Measurements from ENCODE around the gene INSR. TPM values are rescaled to one million over a fixed set of nuclear protein-coding genes. Genes with fewer than 3 reads are reported as not detected.

Gene INSR
- total RNA-seq, 1 experiment from 2014 or later, result 35.9 TPM

GRCh38 chr19:7132054-7132453 is 162.2 kb downstream of the INSR start:
- POLR2A ChIA-PET, result no interaction called here
- DNase-seq (ENCODE audit: low spot score) (no peak), ATAC-seq (no peak)
- H3K27me3 Mint-ChIP-seq (ENCODE audit: low read depth), result no peaks in the 10 kb centered on the region
- CTCF ChIA-PET, result no interaction called here
- H3K36me3 Mint-ChIP-seq, result peaks cover 37% of the 10 kb centered on the region
- no peaks in the 10 kb centered on the region for H3K4me1 Mint-ChIP-seq
- H3K9me3 Mint-ChIP-seq, result peaks cover 6% of the 10 kb centered on the region
- no peak overlapping the region for H3K27ac Mint-ChIP-seq
- no peak overlapping the region for H3K4me3 Mint-ChIP-seq
- no peak for TF ChIP-seq ZNF219 (CRISPR knock-in tag; IDR thresholded peaks at IDR 0.05; ENCODE audit: borderline replicate concordance)
- TF ChIP-seq NFE2L1 (CRISPR knock-in tag; IDR thresholded peaks at IDR 0.05), result no peak
- TF ChIP-seq ATF3 (CRISPR knock-in tag; conservative IDR thresholded peaks at IDR 0.05), result no peak
- no peak for TF ChIP-seq SP1 (CRISPR knock-in tag; conservative IDR thresholded peaks at IDR 0.05)
- TF ChIP-seq ZNF281 (CRISPR knock-in tag; IDR thresholded peaks at IDR 0.05), result no peak
- no peak for TF ChIP-seq ZNF416 (CRISPR knock-in tag; IDR thresholded peaks at IDR 0.05)
- no peak for TF ChIP-seq TCF7 (CRISPR knock-in tag; IDR thresholded peaks at IDR 0.05; ENCODE audit: low read depth)

GRCh38 chr19:7130043-7130442 is 164.2 kb downstream of the INSR start:
- H3K4me1 Mint-ChIP-seq, result no peaks in the 10 kb centered on the region
- ChIA-PET CTCF (no interaction called here), POLR2A (no interaction called here)
- H3K9me3 Mint-ChIP-seq, result peaks cover 26% of the 10 kb centered on the region
- H3K27ac Mint-ChIP-seq, result no peak overlapping the region
- no peak overlapping the region for H3K4me3 Mint-ChIP-seq
- H3K36me3 Mint-ChIP-seq, result peaks cover 55% of the 10 kb centered on the region
- DNase-seq (ENCODE audit: low spot score), result no peak
- H3K27me3 Mint-ChIP-seq (ENCODE audit: low read depth), result no peaks in the 10 kb centered on the region
- ATAC-seq, result no peak
- no peak for TF ChIP-seq ZNF396 (CRISPR knock-in tag; IDR thresholded peaks at IDR 0.05; ENCODE audit: borderline replicate concordance)
- no peak for TF ChIP-seq EMX1 (CRISPR knock-in tag; IDR thresholded peaks at IDR 0.05)
- no peak for TF ChIP-seq RELA (CRISPR knock-in tag; IDR thresholded peaks at IDR 0.05; ENCODE audit: borderline replicate concordance)
- TF ChIP-seq GABPB1 (CRISPR knock-in tag; IDR thresholded peaks at IDR 0.05), result no peak
- TF ChIP-seq, protein P1, sequence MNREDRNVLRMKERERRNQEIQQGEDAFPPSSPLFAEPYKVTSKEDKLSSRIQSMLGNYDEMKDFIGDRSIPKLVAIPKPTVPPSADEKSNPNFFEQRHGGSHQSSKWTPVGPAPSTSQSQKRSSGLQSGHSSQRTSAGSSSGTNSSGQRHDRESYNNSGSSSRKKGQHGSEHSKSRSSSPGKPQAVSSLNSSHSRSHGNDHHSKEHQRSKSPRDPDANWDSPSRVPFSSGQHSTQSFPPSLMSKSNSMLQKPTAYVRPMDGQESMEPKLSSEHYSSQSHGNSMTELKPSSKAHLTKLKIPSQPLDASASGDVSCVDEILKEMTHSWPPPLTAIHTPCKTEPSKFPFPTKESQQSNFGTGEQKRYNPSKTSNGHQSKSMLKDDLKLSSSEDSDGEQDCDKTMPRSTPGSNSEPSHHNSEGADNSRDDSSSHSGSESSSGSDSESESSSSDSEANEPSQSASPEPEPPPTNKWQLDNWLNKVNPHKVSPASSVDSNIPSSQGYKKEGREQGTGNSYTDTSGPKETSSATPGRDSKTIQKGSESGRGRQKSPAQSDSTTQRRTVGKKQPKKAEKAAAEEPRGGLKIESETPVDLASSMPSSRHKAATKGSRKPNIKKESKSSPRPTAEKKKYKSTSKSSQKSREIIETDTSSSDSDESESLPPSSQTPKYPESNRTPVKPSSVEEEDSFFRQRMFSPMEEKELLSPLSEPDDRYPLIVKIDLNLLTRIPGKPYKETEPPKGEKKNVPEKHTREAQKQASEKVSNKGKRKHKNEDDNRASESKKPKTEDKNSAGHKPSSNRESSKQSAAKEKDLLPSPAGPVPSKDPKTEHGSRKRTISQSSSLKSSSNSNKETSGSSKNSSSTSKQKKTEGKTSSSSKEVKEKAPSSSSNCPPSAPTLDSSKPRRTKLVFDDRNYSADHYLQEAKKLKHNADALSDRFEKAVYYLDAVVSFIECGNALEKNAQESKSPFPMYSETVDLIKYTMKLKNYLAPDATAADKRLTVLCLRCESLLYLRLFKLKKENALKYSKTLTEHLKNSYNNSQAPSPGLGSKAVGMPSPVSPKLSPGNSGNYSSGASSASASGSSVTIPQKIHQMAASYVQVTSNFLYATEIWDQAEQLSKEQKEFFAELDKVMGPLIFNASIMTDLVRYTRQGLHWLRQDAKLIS (CRISPR knock-in tag; IDR thresholded peaks at IDR 0.05; ENCODE audit: borderline replicate concordance), result no peak
- TF ChIP-seq NR3C1 (CRISPR knock-in tag; conservative IDR thresholded peaks at IDR 0.05; ENCODE audit: low read depth), result no peak
- no peak for TF ChIP-seq TP53 (CRISPR knock-in tag; IDR thresholded peaks at IDR 0.05)

- peaks cover 72% of the 10 kb centered on the region for H3K36me3 Mint-ChIP-seq
- DNase-seq (ENCODE audit: low spot score) (no peak), ATAC-seq (no peak)
- H3K4me1 Mint-ChIP-seq, result no peaks in the 10 kb centered on the region
- H3K27me3 Mint-ChIP-seq (ENCODE audit: low read depth), result no peaks in the 10 kb centered on the region; the same call in 1 of the 2 replicates
- H3K27ac Mint-ChIP-seq, result no peak overlapping the region
- CTCF ChIA-PET, result no interaction called here
- POLR2A ChIA-PET, result no interaction called here
- peaks cover 32% of the 10 kb centered on the region for H3K9me3 Mint-ChIP-seq
- H3K4me3 Mint-ChIP-seq, result no peak overlapping the region
- TF ChIP-seq, protein P2, sequence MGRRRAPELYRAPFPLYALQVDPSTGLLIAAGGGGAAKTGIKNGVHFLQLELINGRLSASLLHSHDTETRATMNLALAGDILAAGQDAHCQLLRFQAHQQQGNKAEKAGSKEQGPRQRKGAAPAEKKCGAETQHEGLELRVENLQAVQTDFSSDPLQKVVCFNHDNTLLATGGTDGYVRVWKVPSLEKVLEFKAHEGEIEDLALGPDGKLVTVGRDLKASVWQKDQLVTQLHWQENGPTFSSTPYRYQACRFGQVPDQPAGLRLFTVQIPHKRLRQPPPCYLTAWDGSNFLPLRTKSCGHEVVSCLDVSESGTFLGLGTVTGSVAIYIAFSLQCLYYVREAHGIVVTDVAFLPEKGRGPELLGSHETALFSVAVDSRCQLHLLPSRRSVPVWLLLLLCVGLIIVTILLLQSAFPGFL (CRISPR knock-in tag; IDR thresholded peaks at IDR 0.05; ENCODE audit: borderline replicate concordance), result no peak
- TF ChIP-seq, protein P3, sequence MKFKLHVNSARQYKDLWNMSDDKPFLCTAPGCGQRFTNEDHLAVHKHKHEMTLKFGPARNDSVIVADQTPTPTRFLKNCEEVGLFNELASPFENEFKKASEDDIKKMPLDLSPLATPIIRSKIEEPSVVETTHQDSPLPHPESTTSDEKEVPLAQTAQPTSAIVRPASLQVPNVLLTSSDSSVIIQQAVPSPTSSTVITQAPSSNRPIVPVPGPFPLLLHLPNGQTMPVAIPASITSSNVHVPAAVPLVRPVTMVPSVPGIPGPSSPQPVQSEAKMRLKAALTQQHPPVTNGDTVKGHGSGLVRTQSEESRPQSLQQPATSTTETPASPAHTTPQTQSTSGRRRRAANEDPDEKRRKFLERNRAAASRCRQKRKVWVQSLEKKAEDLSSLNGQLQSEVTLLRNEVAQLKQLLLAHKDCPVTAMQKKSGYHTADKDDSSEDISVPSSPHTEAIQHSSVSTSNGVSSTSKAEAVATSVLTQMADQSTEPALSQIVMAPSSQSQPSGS (CRISPR knock-in tag; IDR thresholded peaks at IDR 0.05; ENCODE audit: borderline replicate concordance, low read depth), result no peak
- TF ChIP-seq ZNF232 (CRISPR knock-in tag; IDR thresholded peaks at IDR 0.05) (no peak), OVOL2 (CRISPR knock-in tag; IDR thresholded peaks at IDR 0.05; ENCODE audit: borderline replicate concordance) (no peak), ESRRA (CRISPR knock-in tag; IDR thresholded peaks at IDR 0.05; ENCODE audit: borderline replicate concordance) (no peak), ZNF219 (CRISPR knock-in tag; IDR thresholded peaks at IDR 0.05; ENCODE audit: borderline replicate concordance) (no peak), GABPB1 (CRISPR knock-in tag; IDR thresholded peaks at IDR 0.05) (no peak), SMAD3 (CRISPR knock-in tag; IDR thresholded peaks at IDR 0.05; ENCODE audit: borderline replicate concordance) (no peak), JUN (CRISPR knock-in tag; IDR thresholded peaks at IDR 0.05) (no peak), ELF4 (CRISPR knock-in tag; IDR thresholded peaks at IDR 0.05; ENCODE audit: low read depth) (no peak), GTF2I (CRISPR knock-in tag; conservative IDR thresholded peaks at IDR 0.05) (no peak)
- TF ChIP-seq, protein P4, sequence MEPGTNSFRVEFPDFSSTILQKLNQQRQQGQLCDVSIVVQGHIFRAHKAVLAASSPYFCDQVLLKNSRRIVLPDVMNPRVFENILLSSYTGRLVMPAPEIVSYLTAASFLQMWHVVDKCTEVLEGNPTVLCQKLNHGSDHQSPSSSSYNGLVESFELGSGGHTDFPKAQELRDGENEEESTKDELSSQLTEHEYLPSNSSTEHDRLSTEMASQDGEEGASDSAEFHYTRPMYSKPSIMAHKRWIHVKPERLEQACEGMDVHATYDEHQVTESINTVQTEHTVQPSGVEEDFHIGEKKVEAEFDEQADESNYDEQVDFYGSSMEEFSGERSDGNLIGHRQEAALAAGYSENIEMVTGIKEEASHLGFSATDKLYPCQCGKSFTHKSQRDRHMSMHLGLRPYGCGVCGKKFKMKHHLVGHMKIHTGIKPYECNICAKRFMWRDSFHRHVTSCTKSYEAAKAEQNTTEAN (CRISPR knock-in tag; IDR thresholded peaks at IDR 0.05), result no peak
Measured at GRCh38 chr19:7126132-7126531, 168.1 kb downstream of the INSR start.

Data from WTC11 (cell line).